OCI-LY7 (cell line): ENCODE data around the gene SLCO1C1. TPM values are rescaled to one million over a fixed set of nuclear protein-coding genes. Genes with fewer than 3 reads are reported as not detected.

Experiments
- BruUV-seq: library from RNA; stranded (reverse); fragments of 400-500 nt; replicated peaks from 2 replicates; lab custom pipeline; 2021; lab: Mats Ljungman, UMichigan
- CTCF ChIA-PET: fragments of 300-600 bp; sonication (Branson Sonifier 250); formaldehyde crosslinking; loops from one replicate; lab custom pipeline; 2022; ENCODE audit warnings: antibody characterized with exemption; ENCODE audit not compliant: unreplicated experiment; lab: Charles Lee
- POLR2A ChIA-PET: fragments of 300-600 bp; sonication (Branson Sonifier 250); formaldehyde crosslinking; loops from one replicate; lab custom pipeline; 2022; ENCODE audit warnings: antibody characterized with exemption; lab: Charles Lee
- DNase-seq: peaks from one replicate; pipeline ENCODE4 v3.0.0-alpha.2; 2015; ENCODE audit warnings: low spot score
- H2AFZ ChIP-seq: fragments of 200-600 bp; sonication (generic), shearing (Covaris generic); 2 replicates; pipeline ENCODE4 v1.6.1; 2014; ENCODE audit warnings: mild to moderate bottlenecking, antibody characterized with exemption, low read length, moderate library complexity
- H3K27ac ChIP-seq: fragments of 200-600 bp; sonication (generic); 2 replicates; pipeline ENCODE4 v1.5.1; 2014; ENCODE audit warnings: mixed run types, low read depth, mild to moderate bottlenecking, moderate library complexity, low read length, inconsistent platforms; ENCODE audit not compliant: poor library complexity, severe bottlenecking
- H3K36me3 ChIP-seq: fragments of 200-600 bp; sonication (generic); 2 replicates; pipeline ENCODE4 v1.6.1; 2014; ENCODE audit warnings: mild to moderate bottlenecking, antibody characterized with exemption, low read length, moderate library complexity, mixed read lengths; ENCODE audit not compliant: insufficient read depth
- H3K4me1 ChIP-seq: fragments of 200-600 bp; sonication (generic); 2 replicates; pipeline ENCODE4 v1.5.1; 2014; ENCODE audit warnings: mild to moderate bottlenecking, low read length; ENCODE audit not compliant: insufficient read depth, poor library complexity, severe bottlenecking
- H3K4me2 ChIP-seq: fragments of 200-600 bp; sonication (generic); 2 replicates; pipeline ENCODE4 v1.6.1; 2014; ENCODE audit warnings: mild to moderate bottlenecking, low read length
- H3K4me3 ChIP-seq: fragments of 200-600 bp; sonication (generic); 2 replicates; pipeline ENCODE4 v1.5.1; 2014; ENCODE audit warnings: mild to moderate bottlenecking, low read depth, low read length; ENCODE audit not compliant: poor library complexity, severe bottlenecking
- H3K79me2 ChIP-seq: fragments of 200-600 bp; sonication (generic); 2 replicates; pipeline ENCODE4 v1.6.1; 2016; ENCODE audit warnings: low read depth, mild to moderate bottlenecking, low read length, moderate library complexity, mixed read lengths; ENCODE audit not compliant: insufficient read depth
- H3K9me2 ChIP-seq: fragments of 200-600 bp; sonication (generic); 2 replicates; pipeline ENCODE4 v1.6.1; 2016; ENCODE audit warnings: mild to moderate bottlenecking, low read length, mixed read lengths; ENCODE audit not compliant: insufficient read depth
- H3K9me3 ChIP-seq: fragments of 200-600 bp; sonication (generic); 2 replicates; pipeline ENCODE4 v1.6.1; 2014; ENCODE audit warnings: mild to moderate bottlenecking, mixed run types, low read length, mixed read lengths
- H4K20me1 ChIP-seq: fragments of 200-600 bp; sonication (generic); 2 replicates; pipeline ENCODE4 v1.6.1; 2014; ENCODE audit warnings: mild to moderate bottlenecking, antibody characterized with exemption, low read length, moderate library complexity, mixed read lengths; ENCODE audit not compliant: insufficient read depth
- EZH2phosphoT487 ChIP-seq: fragments of 200-600 bp; sonication (generic); IDR thresholded peaks from 2 replicates; pipeline ENCODE4 v1.6.1; 2018; ENCODE audit warnings: low read depth, borderline replicate concordance, mild to moderate bottlenecking, mixed run types, antibody characterized with exemption, low read length, moderate library complexity, mixed read lengths
- intact Hi-C: fragments of 100-400 bp; cut with micrococcal nuclease; formaldehyde crosslinking; loops from one replicate; pipeline ENCODE4 v1.10.0; 2022; ENCODE audit not compliant: unreplicated experiment
- total RNA-seq, 2 experiments: library from RNA; depleted of rRNA in 1 of 2; stranded (reverse); fragments of >200 nt in 1 of 2; shearing (Covaris generic) in 1 of 2; gene quantifications; 2 replicates each; pipeline ENCODE4 v1.2.3, GENCODE V29; 2014 to 2022
- TF ChIP-seq, protein P1 (sequence below): fragments of 200-600 bp; sonication (generic); conservative IDR thresholded peaks from 2 replicates; pipeline ENCODE4 v1.5.1; 2014; ENCODE audit warnings: mild to moderate bottlenecking, antibody characterized with exemption, low read length, moderate library complexity, mixed read lengths

The SLCO1C1 gene
- total RNA-seq, 2 experiments from 2014 or later, result not detected

DNA sequence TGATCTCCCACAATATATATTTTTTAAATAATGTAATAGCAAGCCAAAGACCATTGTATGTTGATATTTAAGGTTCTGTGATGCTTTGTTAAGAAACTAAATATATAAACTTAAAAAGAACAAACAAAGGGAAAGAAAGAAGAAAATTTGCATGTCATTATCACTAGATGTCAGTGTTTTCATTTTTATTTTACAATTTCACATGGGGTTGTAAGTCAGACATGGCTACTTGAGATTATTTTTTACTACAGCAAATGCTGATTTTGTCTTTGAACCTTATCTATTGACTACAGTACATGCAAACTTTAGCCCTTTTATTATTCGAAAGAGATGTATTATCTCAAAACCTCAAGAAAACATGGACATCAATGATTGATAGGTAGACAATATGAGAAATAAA lies 36.1 kb downstream of the SLCO1C1 start:
- no peak overlapping the region for H2AFZ ChIP-seq
- CTCF ChIA-PET, result no interaction called here

DNA sequence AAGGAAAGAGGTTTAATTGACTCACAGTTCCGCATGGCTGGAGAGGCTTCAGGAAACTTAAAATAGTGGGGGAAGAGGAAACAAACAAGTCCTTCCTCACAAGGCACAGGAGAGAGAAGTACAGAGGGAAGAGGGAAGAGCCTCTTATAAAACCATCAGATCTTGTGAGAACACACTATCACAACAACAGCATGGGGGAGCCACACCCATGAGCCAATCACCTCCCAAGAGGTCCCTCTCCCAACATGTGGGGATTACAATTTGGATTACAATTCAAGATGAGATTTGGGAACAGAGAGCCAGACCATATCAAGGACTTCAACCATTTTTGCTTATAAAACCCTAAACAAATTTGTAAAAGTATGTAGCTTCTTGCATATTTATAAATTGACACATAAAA lies 45.8 kb downstream of the SLCO1C1 start:
- intact Hi-C loops, result no loop called here
- BruUV-seq, result no TSS peak
- CTCF ChIA-PET, result no interaction called here
- H3K4me3 ChIP-seq, result no peak overlapping the region
- H2AFZ ChIP-seq, result no peak overlapping the region
- H3K9me3 ChIP-seq, result no peaks in the 10 kb centered on the region
- no peaks in the 10 kb centered on the region for H3K79me2 ChIP-seq
- no peaks in the 10 kb centered on the region for H3K4me1 ChIP-seq
- no peak overlapping the region for H3K27ac ChIP-seq
- no peaks in the 10 kb centered on the region for H3K9me2 ChIP-seq
- no peaks in the 10 kb centered on the region for H3K36me3 ChIP-seq
- no peak for DNase-seq
- no peak overlapping the region for H3K4me2 ChIP-seq
- TF ChIP-seq, protein P1, sequence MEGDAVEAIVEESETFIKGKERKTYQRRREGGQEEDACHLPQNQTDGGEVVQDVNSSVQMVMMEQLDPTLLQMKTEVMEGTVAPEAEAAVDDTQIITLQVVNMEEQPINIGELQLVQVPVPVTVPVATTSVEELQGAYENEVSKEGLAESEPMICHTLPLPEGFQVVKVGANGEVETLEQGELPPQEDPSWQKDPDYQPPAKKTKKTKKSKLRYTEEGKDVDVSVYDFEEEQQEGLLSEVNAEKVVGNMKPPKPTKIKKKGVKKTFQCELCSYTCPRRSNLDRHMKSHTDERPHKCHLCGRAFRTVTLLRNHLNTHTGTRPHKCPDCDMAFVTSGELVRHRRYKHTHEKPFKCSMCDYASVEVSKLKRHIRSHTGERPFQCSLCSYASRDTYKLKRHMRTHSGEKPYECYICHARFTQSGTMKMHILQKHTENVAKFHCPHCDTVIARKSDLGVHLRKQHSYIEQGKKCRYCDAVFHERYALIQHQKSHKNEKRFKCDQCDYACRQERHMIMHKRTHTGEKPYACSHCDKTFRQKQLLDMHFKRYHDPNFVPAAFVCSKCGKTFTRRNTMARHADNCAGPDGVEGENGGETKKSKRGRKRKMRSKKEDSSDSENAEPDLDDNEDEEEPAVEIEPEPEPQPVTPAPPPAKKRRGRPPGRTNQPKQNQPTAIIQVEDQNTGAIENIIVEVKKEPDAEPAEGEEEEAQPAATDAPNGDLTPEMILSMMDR, result no peak
- TF ChIP-seq EZH2phosphoT487, result no peak
- H4K20me1 ChIP-seq, result no peaks in the 10 kb centered on the region
- POLR2A ChIA-PET, result no interaction called here

More for the DNA sequence above, 36.1 kb downstream of the SLCO1C1 start:
- Histone ChIP-seq H3K4me3 (no peak overlapping the region), H3K9me3 (no peaks in the 10 kb centered on the region), H3K9me2 (no peaks in the 10 kb centered on the region), H3K36me3 (no peaks in the 10 kb centered on the region), H3K4me1 (no peaks in the 10 kb centered on the region), H3K4me2 (no peak overlapping the region), H3K79me2 (no peaks in the 10 kb centered on the region), H3K27ac (no peak overlapping the region), H4K20me1 (no peaks in the 10 kb centered on the region)
- no peak for DNase-seq
- TF ChIP-seq EZH2phosphoT487, result no peak
- TF ChIP-seq, protein P1, result no peak
- POLR2A ChIA-PET, result interaction anchor here (0.6 kb wide), 1 partner anchor 1305 kb away, joined by 10 read pairs; no protein-coding TSS in a partner anchor
- intact Hi-C loops, result no loop called here
- no TSS peak for BruUV-seq

DNA sequence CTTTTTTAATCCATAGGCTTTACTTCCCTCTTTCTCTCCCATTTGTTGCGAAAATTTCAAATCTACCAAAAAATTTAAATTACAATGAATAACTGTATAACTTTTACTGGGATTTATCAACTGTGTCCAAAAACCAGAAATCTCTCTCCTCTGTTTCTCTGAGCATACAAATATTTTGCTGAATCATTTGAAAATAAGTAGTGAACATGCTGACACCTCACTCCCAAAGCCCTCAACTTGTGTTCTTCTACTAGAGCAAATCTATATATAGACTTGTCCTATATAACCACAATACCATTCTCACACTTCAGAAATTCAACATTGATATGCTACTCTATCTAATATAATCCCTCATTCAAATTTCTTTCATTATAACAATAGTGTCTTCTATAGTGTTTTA lies 53.1 kb downstream of the SLCO1C1 start:
- no peaks in the 10 kb centered on the region for H3K9me3 ChIP-seq
- H3K9me2 ChIP-seq, result no peaks in the 10 kb centered on the region
- no peaks in the 10 kb centered on the region for H3K4me1 ChIP-seq
- DNase-seq, result no peak
- BruUV-seq, result no TSS peak
- no peak overlapping the region for H2AFZ ChIP-seq
- POLR2A ChIA-PET, result no interaction called here
- intact Hi-C loops, result no loop called here
- H3K4me2 ChIP-seq, result no peak overlapping the region
- TF ChIP-seq, protein P1, result no peak
- no peak for TF ChIP-seq EZH2phosphoT487
- CTCF ChIA-PET, result no interaction called here
- H3K4me3 ChIP-seq, result no peak overlapping the region
- no peaks in the 10 kb centered on the region for H4K20me1 ChIP-seq
- H3K79me2 ChIP-seq, result no peaks in the 10 kb centered on the region
- H3K36me3 ChIP-seq, result no peaks in the 10 kb centered on the region
- H3K27ac ChIP-seq, result no peak overlapping the region
